GM21360 (cell line): ENCODE results near the gene IMPDH1.
A peak's percentile ranks its signal among the peaks of the same experiment; 100 is the strongest.

ENCODE experiments used
- ATAC-seq: cut with Tn5 transposase; IDR thresholded peaks from one replicate; pipeline ENCODE4 v1.9.1; 2021; ENCODE audit warnings: mild to moderate bottlenecking, moderate library complexity; ENCODE audit not compliant: unreplicated experiment

The IMPDH1 gene

DNA sequence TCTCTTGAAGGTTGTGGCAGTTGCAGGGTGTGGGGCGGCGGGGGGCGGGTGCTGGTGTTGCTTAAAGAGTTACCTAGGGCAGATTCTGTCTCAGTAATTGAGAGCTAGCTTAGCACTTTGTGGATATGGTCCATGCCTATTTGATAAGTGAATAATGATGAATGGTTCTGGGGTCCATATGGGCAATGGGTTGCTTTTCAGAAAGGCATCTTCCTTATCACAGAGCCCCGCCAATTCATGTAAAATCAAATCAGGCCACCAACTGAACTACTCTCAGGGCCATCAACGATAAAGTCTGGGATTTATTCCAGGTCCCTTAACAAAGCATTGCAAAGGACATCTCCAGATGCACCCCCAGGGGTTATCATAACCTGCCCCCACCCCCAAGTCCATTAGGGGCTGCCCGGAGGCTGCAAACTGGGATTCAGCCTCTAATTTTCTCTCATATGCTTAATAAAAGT lies 46.5 kb downstream of the IMPDH1 start:
- no peak for ATAC-seq

DNA sequence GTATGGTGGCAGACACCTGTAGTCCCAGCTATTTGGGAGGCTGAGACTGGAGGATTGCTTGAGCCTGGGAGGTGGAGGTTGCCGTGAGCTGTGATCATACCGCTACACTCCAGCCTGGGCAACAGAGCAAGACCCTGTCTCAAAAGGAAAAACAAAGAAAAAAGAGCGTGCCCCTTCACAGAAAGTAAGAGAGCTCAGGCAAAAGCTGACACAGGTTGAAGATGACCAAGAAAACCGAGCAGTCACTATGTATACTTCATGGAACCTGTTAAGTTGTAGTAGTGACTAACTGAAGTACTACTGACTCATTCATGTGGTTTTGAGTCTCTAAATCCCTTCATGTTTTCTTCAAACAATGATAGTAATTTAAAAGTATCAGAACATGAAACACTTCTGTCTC lies 47.1 kb downstream of the IMPDH1 start:
- ATAC-seq, result no peak

DNA sequence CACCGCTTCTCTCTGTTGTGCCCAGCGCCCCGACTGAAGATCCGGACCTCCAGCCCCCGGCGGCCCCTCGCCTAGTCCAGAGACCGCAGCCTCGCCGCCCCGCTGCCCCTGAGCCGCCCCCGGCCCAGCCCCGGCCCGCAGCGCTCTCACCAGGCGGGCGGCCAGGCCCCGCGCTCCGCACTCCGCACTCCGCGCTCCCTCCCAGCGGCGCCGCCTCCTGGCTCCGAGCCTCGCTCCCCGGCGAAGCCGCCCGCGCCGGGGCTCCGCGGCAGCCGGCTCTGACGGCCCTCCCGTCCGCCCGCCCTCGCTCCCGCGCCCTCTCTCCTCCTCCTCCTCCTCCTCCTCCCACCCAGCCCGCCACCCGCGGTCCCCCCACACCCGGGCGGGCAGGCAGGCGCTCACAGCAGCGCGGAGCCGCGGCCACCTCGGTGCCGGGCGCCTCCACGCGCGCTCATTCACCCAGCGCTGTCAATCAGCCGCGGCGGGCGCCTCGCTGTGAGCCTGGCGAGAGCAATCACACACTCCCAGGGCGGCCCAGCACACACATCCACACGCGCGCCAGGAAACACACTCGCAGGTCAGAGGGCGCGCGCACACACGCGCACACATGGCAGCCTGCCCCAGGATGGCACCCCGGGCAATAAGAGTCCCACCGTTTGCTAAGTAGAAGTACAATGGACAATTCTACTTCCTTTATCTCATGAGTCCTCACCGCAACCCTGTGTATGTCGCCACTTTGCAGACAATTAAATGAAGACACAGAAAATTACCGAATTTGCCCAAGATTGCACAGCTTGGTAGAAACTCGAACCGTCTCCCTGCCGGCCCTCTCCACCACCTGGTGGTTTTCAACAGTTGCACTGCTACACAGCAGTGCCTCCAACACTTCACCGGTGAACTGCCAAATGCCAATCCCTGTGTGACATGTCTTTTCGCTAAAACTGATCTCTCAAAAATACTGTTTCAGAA lies 48.1 kb downstream of the IMPDH1 start, which contains the start of gene PRRT4:
PRRT4 (minus strand) TSS at position 280 of the 969 bp plus-strand sequence.
- ATAC-seq, result no peak

DNA sequence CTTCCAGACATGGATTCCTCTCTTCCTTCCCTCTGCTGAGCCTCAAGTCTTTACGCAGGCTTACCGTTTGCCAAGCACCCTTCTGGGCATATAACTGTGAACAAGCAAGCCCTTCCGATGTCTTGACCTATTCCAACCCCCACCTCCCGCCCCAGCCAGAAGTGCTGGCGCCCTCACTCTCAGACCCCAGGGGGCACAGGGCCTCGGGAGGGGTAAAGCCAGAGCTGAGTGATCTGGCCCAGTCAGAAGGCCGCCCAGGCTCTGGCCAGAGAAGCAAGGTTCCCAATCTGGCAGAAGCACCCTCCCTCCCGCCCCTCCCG lies 49.5 kb downstream of the IMPDH1 start:
- ATAC-seq, result no peak

DNA sequence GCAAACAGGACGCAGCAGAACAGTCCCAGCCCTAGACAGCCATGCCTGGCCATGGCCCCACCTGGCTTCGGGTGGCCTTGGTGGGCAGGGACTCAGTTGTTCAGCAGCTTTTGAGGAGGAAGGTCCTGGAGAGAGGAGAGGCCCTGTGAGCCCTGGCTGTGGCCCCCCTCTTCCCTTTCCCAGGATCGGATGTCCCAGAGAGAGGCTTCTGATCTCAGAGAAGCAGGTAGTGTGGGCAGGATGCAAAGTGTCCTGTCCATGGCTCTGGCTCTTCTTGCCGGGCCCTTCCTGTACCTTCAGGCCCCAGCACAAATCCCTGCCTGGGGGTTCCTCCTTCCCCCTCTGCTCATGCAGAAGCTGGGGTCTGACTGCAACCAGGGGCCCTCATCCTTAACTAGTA lies 49.8 kb downstream of the IMPDH1 start:
- no peak for ATAC-seq

DNA sequence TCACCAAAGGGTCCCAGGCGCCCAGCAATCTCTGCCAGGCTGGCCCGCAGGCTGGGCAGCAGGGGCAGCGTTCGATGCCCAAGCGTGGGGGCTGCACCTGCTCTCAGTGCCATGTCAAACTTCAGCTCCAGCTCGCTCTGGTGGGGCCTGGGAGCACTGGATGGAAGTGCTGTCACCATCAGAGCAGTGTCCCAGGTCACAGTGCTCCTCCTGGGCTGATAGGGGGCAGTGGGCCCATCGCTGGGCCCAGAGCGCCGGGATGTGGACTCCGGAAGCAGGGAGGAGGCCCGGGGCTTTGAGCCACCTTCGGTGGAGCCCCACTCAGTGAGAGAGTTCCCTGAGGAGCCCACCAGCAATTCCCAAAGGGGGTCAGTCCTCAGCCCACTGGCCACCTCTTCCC lies 50.4 kb downstream of the IMPDH1 start:
- no peak for ATAC-seq

DNA sequence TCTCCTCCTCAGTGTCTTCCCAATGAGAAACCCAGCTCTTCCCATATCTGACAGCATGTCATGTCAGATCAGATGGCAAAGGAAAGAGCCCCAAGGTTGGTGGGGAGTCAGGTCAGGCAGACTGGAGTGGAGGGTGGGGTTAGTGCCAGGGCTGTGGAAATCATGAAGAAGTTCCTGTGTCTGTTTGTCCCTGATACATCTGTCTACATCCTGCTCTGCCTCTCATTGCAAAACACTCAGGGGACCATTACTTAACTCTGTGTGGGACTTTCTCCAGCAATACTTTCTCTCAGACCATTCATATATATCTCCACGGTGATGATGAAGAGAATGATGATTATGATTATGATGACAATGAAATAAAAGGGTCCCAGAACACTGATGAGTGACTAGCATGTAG lies 51.5 kb downstream of the IMPDH1 start:
- ATAC-seq, result no peak

DNA sequence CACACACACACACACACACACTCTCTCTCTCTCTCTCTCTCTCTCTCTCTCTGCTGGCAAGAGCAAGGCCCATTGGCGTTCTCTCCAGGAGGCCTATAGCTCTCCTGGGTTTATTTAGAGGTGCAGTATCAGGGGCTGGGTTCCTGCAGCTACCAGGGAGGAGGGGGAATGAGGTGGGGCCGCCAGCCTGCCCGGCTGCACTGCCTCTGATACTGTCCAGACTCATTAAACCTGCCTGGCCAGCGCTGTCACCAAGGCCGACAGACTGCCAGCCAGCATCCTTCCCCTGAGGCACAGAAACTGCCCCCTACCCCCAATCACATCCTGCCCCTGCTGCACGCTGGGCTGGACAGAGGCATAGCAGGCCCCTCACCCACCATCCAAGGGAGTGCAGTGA lies 52.6 kb downstream of the IMPDH1 start:
- ATAC-seq, result no peak

DNA sequence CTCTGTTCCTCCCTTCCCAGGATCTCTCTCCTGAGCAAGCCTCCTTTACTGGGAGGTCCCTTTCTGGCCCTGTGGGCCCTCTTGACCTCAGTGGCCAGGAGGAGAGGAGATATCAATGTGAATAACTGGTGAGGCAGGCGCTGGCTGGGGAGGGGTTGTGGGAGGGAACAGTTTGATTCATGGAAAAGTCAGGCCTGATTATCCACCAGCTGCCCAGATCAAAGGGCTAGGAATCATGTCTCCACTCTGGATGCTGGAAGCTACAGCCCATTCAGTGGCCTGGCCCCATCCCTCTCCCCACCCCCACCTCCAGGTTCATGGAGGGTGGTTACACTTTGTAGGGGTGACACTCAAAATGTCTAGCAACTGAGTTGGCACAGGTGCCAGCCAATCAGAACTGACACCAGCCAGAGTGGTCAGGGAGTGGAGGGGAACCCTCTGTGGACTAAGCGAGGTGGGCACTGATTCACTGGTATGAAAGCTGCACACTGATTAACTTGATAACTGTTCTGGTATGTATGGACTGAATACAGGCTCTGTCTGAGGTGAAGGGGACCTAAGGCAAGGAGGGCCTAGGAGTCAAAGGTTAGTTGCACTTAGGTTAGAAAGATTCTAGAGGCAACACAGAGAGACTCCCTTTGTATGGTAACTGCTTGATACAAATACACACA lies 53.1 kb downstream of the IMPDH1 start:
- ATAC-seq, result no peak

DNA sequence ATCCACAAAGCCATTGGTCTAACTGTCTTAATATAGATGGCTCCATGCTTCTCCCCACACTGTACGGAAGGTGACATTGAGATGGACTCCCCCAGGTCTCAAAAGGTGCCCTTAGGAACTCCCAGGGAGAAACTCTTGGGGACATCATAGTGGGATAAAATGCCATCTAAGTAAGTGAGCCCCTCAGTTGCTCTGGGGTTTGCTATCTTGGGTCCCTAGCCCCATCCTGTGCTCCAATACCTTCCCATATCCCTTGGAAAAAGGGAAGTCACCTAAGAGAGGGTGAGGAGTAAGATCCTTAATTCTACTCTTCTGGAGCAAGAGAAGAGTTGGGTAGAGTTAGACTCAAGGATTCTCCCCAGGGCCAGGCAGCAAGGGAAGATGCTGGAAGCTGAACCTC lies 56.2 kb downstream of the IMPDH1 start:
- no peak for ATAC-seq

DNA sequence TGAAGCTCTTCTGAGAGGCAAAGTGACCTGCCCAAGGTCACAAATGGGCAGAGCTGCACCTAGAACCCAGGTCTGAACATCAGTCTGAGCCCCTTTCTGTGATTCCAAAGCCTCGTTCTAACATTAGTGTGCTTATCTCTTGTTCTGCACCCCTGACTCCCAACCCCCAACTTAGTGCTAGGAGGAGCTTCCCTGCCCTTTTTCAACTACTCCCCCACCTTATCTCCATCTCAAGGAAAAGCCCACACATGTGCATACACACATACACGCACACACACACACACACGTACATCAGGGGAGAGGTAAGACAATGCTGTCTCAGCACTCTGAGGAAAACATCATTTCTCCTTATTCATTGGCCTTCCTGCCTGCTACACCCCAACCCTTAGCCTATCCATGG lies 56.6 kb downstream of the IMPDH1 start:
- ATAC-seq, result no peak

DNA sequence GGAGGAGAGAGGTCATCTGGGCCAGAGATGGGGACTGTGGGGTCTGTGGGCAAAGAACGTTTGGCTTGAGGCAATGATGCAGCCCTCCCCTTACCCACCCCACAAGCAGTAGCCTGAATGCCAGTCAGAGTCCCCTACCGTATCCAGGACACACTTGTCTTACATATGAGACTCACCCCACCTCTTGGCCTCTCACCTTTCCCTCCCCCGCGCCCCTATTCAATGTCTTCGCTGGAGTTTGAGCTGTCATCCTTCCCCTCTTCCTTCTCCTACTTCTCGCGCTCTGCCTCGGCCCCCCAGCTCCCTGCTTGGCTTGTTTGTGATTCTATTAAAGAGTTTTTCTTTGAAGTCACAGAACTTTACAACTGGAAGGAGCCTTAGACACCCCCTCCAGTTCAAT lies 57.1 kb downstream of the IMPDH1 start:
- no peak for ATAC-seq

DNA sequence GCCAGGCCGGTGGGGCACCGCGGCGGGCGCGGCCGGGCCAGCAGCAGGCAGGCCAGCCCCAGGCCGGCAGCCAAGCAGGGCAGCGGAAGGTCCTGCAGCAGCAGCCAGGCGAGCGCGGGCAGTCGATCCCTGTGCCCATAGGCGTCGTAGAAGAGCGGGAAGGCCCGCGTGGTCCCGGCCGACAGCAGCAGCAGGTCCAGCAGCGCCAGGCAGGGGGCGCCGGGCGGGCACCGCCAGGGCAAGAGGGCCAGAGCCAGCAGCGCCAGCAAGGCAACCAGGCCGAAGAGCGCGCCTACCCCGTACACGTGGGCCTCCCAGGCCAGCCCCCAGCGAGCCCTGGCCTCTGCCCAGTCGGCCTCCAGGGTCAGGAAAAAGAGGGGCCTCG lies 57.6 kb downstream of the IMPDH1 start:
- no peak for ATAC-seq

DNA sequence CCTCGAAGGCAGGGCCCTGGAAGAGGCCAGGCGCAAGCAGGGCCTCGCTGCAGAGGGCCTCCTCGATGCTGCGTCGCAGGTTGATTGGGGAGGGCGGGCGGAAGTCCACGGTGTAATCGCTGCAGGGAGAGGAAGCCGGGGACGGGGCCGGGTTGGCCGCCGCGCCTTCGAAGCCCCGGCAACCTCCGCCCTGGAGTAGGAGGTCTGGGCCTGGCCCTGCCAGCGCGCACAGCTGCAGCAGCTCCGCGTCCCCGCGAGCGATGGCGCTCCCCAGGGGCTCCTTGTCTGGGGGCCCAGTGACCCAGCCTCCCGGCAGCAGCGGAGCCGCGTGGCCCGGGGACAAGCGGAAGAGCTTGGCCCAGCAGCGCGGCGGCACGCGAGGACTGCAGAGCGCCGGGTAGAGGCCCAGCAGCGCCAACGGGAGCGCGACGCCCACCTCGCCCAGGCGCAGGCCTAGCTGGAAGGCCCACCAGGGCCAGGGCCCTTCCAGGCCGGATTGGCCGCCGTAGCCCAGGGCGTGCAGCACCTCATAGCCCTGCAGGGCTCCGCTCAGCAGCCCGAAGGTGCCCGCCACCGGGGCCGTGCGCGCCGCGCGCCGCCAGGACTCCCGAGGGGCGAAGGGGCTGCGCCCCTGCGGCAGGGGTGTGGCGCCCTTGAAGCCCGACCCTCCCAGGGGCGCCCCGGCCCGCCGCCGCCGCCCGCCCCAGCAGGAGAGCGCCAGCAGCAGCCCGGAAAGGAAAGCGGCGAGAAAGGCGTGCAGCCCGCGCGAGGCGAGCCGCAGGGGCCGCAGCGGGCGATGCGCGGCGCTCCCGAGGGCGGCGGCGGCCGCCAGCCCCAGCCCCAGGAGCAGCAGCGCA lies 58.3 kb downstream of the IMPDH1 start:
- no peak for ATAC-seq

DNA sequence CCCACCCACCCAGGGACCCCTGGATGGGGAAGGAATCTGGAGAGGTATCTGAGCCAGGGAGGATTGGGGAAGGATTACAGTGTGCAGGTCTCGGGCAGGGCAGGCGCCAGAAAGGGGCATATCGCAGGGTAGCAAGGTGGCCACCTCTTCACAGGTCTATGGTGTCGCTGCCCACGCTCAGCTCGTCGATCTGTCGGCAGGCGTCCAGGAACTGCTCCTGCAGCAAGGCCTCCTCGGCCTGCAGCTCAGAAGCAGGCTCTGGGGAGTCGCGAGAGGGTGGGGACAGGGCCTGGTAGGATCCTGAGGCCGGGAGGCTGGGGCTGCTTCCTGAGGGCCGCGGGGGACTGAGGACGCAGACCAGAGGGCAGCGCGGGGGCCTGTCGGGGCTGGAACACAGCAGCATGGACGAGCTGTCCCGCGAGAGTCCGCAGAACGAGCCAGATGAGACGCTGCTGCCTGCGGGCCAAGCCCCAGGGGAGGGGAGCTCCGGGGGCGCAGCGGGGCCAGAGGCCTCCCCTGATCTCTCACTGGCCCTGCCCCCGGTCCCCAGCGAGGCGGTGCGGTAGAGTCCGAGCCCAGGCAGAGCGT lies 59.0 kb downstream of the IMPDH1 start:
- no peak for ATAC-seq

DNA sequence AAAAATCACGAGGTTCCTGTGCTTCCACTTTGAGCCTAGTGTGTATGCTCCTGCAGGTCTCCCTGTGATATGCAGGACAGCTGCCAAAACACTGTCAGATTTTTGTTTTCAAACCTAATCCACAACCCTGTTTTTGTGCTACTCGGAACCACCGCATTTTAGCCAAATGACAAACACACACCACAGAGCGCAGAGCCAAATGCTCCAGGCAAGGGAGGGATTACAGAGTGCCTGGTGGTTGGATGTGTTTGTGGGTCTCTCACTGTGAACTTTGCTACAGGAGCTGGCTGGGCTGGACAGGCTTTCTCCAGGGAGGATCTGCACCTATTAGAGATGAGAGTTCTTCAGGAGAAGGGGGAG lies 60.3 kb downstream of the IMPDH1 start:
- no peak for ATAC-seq

DNA sequence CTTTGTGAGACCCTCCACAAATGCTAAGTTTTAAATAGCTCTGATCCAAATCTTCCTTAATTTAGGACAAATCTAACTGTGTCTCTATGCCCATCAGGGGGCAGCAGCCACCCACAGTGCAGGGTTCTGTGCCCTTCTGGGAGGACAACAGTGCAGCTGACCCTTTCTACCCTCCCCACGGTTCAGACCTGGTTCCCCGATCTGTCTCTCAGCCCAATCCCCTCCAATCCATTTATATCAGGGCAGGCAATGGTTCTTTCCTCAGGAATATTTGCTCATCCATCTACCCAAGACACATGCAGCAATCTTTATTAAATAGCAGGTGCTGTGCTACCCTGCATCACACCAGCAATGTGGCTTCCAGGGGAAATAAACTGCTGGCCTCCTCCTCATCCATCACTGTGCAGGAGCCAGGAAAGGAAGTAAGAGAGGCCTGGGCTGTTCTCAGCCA lies 62.1 kb downstream of the IMPDH1 start:
- ATAC-seq, result no peak

DNA sequence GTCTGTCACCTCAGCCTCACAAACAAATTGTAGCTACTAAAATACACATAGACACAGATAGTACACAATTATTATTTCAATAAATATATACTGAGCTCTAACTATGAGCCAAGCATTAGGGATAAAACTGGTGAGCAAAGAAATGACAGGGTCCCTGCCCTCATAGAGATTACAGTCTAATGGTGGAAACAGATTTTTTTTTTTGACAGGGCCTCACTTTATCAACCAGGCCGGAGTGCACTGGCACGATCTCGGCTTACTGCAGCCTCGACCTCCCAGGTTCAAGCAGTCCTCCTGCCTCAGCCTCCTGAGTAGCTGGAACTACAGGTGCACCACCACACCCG lies 65.4 kb downstream of the IMPDH1 start:
- no peak for ATAC-seq

DNA sequence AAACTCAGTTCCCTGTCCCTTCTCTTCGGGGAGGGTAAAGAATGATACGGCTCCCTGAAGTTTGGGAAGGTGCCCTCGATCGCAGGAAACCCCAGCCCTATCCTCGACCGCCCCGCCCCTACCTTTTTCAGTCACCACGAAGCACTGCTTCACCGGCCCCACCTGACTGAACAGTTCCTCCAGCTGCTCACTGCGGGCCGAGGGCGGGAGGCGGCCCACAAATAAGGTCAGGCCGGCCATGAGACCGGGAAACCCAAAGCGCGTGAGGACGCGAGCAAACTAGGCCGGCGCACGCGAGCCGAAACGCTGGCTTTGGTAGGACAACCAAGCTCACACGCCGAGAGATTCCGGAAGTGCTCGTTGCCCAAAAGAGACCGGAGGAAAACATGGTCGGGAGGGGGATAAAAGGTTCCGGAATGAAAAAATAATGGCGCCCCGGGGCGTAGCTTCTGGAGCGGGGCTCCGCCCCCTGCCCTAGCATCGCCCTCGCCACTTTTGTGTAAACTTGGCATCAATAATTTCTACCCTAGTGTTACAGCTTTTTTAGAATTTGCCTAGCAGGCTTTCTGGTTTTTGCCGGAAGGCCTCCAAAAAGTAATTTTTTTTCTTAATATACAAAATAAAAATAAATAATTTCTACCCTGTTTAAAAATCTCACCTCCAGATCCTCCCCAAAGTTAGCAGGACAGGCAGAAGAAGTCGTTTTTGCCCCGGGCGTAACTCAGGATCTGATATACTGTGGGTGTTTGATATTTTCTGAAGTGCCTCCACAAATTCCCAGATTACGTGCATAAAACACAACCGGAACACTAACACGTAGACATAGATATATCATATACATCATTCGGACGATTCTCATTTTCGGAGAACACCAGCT lies 66.0 kb downstream of the IMPDH1 start, which contains the start of gene RBM28:
RBM28 (minus strand) TSS at position 355 of the 877 bp plus-strand sequence; CDS start at position 240, 115 bp downstream.
- ATAC-seq, result peak; percentile 94
